GM18909 (cell line): ENCODE data around the gene PDE1A.
"Not testable (repeated sequence)": the region's sequence is repeated elsewhere in the genome, so short reads cannot be mapped to it uniquely, and the experiment has no call there.

Experiments
- ATAC-seq: cut with Tn5 transposase; IDR thresholded peaks from one replicate; pipeline ENCODE4 v1.9.1; 2021; ENCODE audit warnings: mild to moderate bottlenecking; ENCODE audit not compliant: unreplicated experiment, poor library complexity

The PDE1A gene

GRCh38 chr2:182412858-182413257, 14.0 kb downstream of the PDE1A start:
- ATAC-seq = no peak

GRCh38 chr2:182410120-182410519, 16.7 kb downstream of the PDE1A start:
- no peak for ATAC-seq

GRCh38 chr2:182406221-182406620, 20.6 kb downstream of the PDE1A start:
- no peak for ATAC-seq

- no peak for ATAC-seq
These were observed 21.8 kb downstream of the PDE1A start for GRCh38 chr2:182404975-182405561.

GRCh38 chr2:182404092-182404491, 22.7 kb downstream of the PDE1A start:
- no peak for ATAC-seq

- ATAC-seq = no peak
These were observed 33.5 kb downstream of the PDE1A start for GRCh38 chr2:182393270-182393760.

GRCh38 chr2:182391443-182391842, 35.4 kb downstream of the PDE1A start:
- ATAC-seq = no peak

- ATAC-seq = not testable (repeated sequence)
These were observed 40.5 kb downstream of the PDE1A start for GRCh38 chr2:182386267-182386880.

- ATAC-seq = no peak
These were observed 42.0 kb downstream of the PDE1A start for GRCh38 chr2:182384860-182385259.

GRCh38 chr2:182381225-182381624, 45.6 kb downstream of the PDE1A start:
- no peak for ATAC-seq

GRCh38 chr2:182379241-182379640, 47.6 kb downstream of the PDE1A start:
- ATAC-seq = no peak

- no peak for ATAC-seq
These were observed 48.1 kb downstream of the PDE1A start for GRCh38 chr2:182378759-182379158.

- ATAC-seq = no peak
These were observed 49.4 kb downstream of the PDE1A start for GRCh38 chr2:182377467-182377866.

GRCh38 chr2:182375862-182376261, 51.0 kb downstream of the PDE1A start:
- no peak for ATAC-seq

GRCh38 chr2:182372661-182373060, 54.2 kb downstream of the PDE1A start:
- ATAC-seq = no peak

GRCh38 chr2:182368996-182369395, 57.8 kb downstream of the PDE1A start:
- ATAC-seq = no peak

- ATAC-seq = no peak
These were observed 58.4 kb downstream of the PDE1A start for GRCh38 chr2:182368446-182368845.

GRCh38 chr2:182367401-182367800, 59.4 kb downstream of the PDE1A start:
- no peak for ATAC-seq

GRCh38 chr2:182366628-182367027, 60.2 kb downstream of the PDE1A start:
- ATAC-seq = no peak

- no peak for ATAC-seq
These were observed 61.0 kb downstream of the PDE1A start for GRCh38 chr2:182365855-182366254.

GRCh38 chr2:182361477-182361876, 65.4 kb downstream of the PDE1A start:
- ATAC-seq = no peak

- no peak for ATAC-seq
These were observed 66.1 kb downstream of the PDE1A start for GRCh38 chr2:182360663-182361260.
